Adrenal gland (tissue), 12 donors: Measurements from ENCODE around the gene MRPL34. TPM values are rescaled to one million over a fixed set of nuclear protein-coding genes. Genes with fewer than 3 reads are reported as not detected.

Experiments
- DNase-seq, 7 donors: peaks; one replicate each; pipeline ENCODE4 v3.0.0-alpha.2; 2019 to 2020
- H3K27ac ChIP-seq, 5 donors: fragments of 200-600 bp; sonication (generic) in 4 of 5; 1 replicate in 3 of 5; 2 replicates in 2 of 5; pipeline versions ENCODE4 v1.5.1 to v1.8.0; 2016 to 2020; ENCODE audit warnings: mild to moderate bottlenecking in 1 of 5
- H3K27me3 ChIP-seq: fragments of 200-600 bp; 2 replicates; pipeline ENCODE4 v1.8.0; 2021
- H3K36me3 ChIP-seq, 2 donors: fragments of 200-600 bp; replicated peaks in 1 of 2; 1 replicate in 1 of 2; 2 replicates in 1 of 2; pipeline versions ENCODE4 v1.5.1 to v1.8.0; 2018 to 2022
- H3K4me1 ChIP-seq, 2 donors: fragments of 200-600 bp; replicated peaks in 1 of 2; 1 replicate in 1 of 2; 2 replicates in 1 of 2; pipeline versions ENCODE4 v1.5.1 to v1.8.0; 2018 to 2021
- H3K4me3 ChIP-seq, 4 donors: fragments of 200-600 bp; sonication (generic) in 3 of 4; one replicate each; pipeline ENCODE4 v1.5.1; 2016 to 2018
- H3K9me3 ChIP-seq, 3 donors: fragments of 200-600 bp; sonication (generic) in 1 of 3; replicated peaks in 1 of 3; 1 replicate in 2 of 3; 2 replicates in 1 of 3; pipeline versions ENCODE4 v1.5.1 to v1.8.0; 2016 to 2021
- POLR2A ChIP-seq, 2 donors: fragments of 450-650 bp; IDR thresholded peaks; one replicate each; pipeline ENCODE4 v1.6.1; 2017; ENCODE audit warnings: antibody characterized with exemption in 2 of 2, mild to moderate bottlenecking in 2 of 2, moderate library complexity in 1 of 2
- WGBS, 4 donors: extraction: QIAGEN DNeasy Blood & Tissue Kit in 2 of 4; methylation state at CpG; one replicate each; pipeline versions ENCODE4 v1.1.5 to v1.1.7; 2013 to 2017; 5-methylcytosine and 5-hydroxymethylcytosine counted together
- intact Hi-C, 2 donors: fragments of 100-400 bp; cut with DNase I; formaldehyde crosslinking; loops; one replicate each; pipeline versions ENCODE4 v1.14.1 to v1.15.0; 2022 to 2023
- polyA plus RNA-seq, 3 donors: library from polyadenylated mRNA; stranded (reverse); fragments of 200-250 nt in 2 of 3; fragments of 350-450 nt in 1 of 3; fragmentation: Illumina TruSeq in 1 of 3; extraction: RNeasy Lipid Tissue Mini Kit (QIAGEN cat#74804) in 1 of 3; gene quantifications; one replicate each; pipeline ENCODE4 v1.2.3, GENCODE V29; 2013 to 2014
- total RNA-seq, 9 donors: library from RNA; depleted of rRNA in 4 of 9; stranded (reverse); fragments of >200 nt in 4 of 9; fragments of 120-200 nt in 1 of 9; fragmentation: NEBNext Ultra II Directional in 1 of 9; extraction: Animal tissue kit (Norgen Biotek cat#: 25700) in 1 of 9; gene quantifications; one replicate each; pipeline versions ENCODE4 v1.1.0 to v1.2.4, GENCODE V29; 2013 to 2023
- TF ChIP-seq, protein P1 (sequence below), 6 experiments: fragments of 450-650 bp in 4 of 6; fragments of 200-600 bp in 2 of 6; sonication (generic) in 1 of 6; IDR thresholded peaks; 1 replicate in 5 of 6; 2 replicates in 1 of 6; pipeline versions ENCODE4 v1.5.1 to v1.8.0; 2016 to 2021; ENCODE audit warnings: antibody characterized with exemption in 6 of 6, mild to moderate bottlenecking in 2 of 6, moderate library complexity in 1 of 6
- donor health status: healthy with polysubstance abuse.
- donor health status: Bipolar disorder and iron deficiency.
- donor health status: DM: yes; HTN: yes; CAD: no.
- donor health status: DM: no; HTN: no; CAD: no.
- donor health status: DM: no; HTN: no; CAD: no.
- donor health status: DM: yes; HTN: yes; CAD: no.

Gene MRPL34
- total and polyA plus RNA-seq, 12 donors, result 95.8 to 358 (median 152) TPM

DNA sequence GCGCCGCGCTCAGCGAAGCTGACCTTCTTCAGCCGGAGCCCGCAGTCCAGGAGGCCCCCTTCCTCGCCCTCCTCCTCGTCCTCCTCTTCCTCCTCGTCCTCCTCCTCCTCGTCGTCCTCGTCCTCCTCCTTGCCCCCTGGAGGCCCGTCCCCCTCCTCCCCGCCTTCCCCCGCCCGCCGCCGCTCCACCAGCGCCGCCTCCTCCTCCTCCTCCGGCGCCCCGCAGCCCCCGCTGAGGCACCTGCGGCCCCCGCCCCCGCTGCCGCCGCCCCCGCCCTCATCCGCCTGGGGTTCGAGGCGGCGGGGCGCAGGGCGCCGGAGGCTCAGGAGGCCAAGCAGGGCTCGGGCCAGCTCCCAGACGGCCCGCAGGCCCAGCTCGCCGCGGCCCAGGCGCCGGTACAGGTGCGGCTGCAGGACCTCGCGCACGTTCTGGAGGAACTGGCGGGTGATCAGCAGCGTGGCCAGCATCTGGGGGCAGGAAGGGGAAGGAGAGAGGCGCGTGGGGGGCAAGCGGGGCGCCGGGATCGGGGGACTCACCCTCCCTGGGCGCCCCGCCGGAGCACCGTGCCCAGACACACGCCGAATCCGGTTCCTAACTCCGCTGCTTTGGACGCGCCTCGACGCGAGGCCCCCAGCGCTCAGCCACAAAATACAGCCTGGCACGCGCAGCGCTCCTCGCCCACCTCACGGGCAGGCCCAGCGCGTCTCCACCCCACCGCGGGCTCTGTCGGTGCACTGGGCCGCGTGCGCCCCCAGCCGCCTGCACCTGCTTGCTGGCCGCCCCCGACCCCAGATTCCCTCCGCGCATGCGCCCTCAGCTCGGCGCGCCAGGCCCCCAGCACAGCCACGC is 23.1 kb downstream of the MRPL34 start:
- Histone ChIP-seq H3K27me3 (no peaks in the 10 kb centered on the region), H3K27ac (peak overlapping the region; percentile 30 to 79 (median 56)), H3K36me3 (no peaks in the 10 kb centered on the region), H3K4me3 (peak overlapping the region in 1 of 4 donors; percentile 38), H3K4me1 (peaks cover 4 to 25% of the 10 kb centered on the region in 2 donors), H3K9me3 (no peaks in the 10 kb centered on the region)
- TF ChIP-seq, protein P1, sequence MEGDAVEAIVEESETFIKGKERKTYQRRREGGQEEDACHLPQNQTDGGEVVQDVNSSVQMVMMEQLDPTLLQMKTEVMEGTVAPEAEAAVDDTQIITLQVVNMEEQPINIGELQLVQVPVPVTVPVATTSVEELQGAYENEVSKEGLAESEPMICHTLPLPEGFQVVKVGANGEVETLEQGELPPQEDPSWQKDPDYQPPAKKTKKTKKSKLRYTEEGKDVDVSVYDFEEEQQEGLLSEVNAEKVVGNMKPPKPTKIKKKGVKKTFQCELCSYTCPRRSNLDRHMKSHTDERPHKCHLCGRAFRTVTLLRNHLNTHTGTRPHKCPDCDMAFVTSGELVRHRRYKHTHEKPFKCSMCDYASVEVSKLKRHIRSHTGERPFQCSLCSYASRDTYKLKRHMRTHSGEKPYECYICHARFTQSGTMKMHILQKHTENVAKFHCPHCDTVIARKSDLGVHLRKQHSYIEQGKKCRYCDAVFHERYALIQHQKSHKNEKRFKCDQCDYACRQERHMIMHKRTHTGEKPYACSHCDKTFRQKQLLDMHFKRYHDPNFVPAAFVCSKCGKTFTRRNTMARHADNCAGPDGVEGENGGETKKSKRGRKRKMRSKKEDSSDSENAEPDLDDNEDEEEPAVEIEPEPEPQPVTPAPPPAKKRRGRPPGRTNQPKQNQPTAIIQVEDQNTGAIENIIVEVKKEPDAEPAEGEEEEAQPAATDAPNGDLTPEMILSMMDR (IDR thresholded peaks at IDR 0.05), result no peak
- TF ChIP-seq POLR2A (IDR thresholded peaks at IDR 0.05), result no peak
- WGBS, 4 donors, result 28 to 50% (median 39%) methylated on average over 30 to 93 of the region's 94 CpGs
- intact Hi-C loops, result no loop called here
- DNase-seq, result no peak

DNA sequence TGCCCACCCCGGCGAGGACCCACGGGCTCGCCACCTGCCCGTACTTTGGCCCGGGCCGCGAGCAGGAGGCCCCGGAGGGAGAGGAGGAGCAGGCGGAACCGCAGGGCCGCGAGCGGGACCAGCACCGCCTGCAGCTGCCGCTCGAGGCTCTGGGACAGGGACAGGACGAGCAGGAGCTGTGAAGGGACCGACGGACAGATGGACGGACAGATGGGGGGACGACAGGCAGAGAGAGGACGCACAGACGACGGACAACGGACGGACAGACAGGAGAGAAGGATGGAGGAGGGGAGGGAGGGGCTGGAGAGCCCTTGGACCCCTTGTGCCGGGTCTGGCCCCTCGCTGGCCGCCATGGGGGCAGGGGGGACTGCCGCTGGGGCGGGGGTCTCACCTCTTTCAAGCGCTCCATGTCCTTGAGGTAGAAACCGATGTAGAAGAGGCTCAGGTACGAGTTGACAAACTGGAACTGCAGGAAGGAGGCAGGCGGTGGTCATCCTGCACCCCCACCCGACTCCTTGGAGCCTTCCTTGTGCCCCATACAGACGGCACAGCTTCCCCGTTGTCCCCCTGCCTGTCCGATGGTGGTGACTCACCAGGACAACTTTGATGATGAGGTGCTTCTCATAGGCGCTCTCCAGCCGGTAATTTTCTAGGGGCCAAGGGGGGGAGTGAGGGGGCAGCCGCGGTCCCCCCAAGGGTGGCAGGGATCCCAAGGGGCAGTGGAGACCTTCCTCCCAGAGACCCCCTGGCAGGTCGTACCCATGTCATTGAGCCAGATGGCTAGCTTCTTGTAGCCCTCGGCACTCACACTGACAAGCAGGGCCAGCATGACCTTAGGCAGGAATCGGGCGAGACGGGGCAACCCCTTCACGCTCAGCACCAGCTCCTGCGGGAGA is 23.9 kb downstream of the MRPL34 start:
- Histone ChIP-seq H3K9me3 (no peaks in the 10 kb centered on the region), H3K4me1 (peaks cover 4 to 28% of the 10 kb centered on the region in 2 donors), H3K4me3 (no peak overlapping the region), H3K27ac (no peak overlapping the region), H3K27me3 (no peaks in the 10 kb centered on the region), H3K36me3 (no peaks in the 10 kb centered on the region)
- 75 to 84% (median 80%) methylated on average over 46 to 51 of the region's 51 CpGs for WGBS, 4 donors
- TF ChIP-seq, protein P1 (IDR thresholded peaks at IDR 0.05), result no peak
- TF ChIP-seq POLR2A (IDR thresholded peaks at IDR 0.05), result no peak
- DNase-seq, result peak in 1 of 7 donors; percentile 21
- intact Hi-C loops, result no loop called here

DNA sequence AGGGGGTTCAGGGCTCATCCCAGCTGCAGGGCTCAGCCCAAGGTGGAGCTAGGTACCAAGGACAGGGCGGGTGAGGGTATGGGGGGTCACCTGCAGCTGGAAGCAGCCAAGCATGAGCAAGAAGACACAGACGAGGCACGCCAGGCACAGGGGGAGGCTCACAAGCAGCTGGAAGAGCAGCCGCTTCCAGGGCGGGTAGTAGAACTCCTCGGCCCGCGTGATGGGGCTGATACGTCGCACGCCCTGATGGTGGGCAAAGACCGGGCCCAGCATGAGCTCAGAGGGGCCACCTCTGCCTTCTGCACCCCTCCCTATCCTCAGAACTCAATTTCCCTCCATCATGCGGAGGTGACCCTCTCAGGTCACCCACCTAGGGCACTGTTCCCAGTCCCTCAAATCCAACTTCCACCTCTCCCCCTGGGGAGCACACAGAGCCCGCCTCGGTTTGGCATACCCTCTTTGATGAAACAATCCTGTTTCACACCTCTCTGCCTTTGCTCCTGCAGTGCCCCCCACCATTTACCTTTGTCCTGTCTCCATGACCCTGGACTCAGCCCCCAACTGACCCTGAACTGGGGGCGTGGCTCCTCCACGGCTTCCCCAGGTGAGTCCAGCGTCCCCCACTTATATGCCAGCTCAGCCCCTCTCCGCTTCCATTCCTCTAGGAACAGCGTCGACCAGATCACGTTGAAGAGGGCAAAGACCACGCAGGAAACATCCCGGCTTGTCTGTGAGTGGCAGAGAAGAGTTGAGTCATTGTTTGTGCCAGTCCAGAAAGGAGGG is 24.8 kb downstream of the MRPL34 start:
- Histone ChIP-seq H3K27me3 (no peaks in the 10 kb centered on the region), H3K4me3 (no peak overlapping the region), H3K27ac (no peak overlapping the region), H3K4me1 (peaks cover 4 to 34% of the 10 kb centered on the region in 2 donors), H3K36me3 (no peaks in the 10 kb centered on the region), H3K9me3 (no peaks in the 10 kb centered on the region)
- WGBS, 4 donors, result 91 to 94% (median 93%) methylated on average over 19 to 24 of the region's 24 CpGs
- intact Hi-C loops, result no loop called here
- no peak for DNase-seq
- TF ChIP-seq POLR2A (IDR thresholded peaks at IDR 0.05), result no peak
- TF ChIP-seq, protein P1 (IDR thresholded peaks at IDR 0.05), result no peak
